ENCODE results near the gene METTL27.
"Not testable (repeated sequence)": the region's sequence is repeated elsewhere in the genome, so short reads cannot be mapped to it uniquely, and the experiment has no call there.

Gene METTL27

DNA sequence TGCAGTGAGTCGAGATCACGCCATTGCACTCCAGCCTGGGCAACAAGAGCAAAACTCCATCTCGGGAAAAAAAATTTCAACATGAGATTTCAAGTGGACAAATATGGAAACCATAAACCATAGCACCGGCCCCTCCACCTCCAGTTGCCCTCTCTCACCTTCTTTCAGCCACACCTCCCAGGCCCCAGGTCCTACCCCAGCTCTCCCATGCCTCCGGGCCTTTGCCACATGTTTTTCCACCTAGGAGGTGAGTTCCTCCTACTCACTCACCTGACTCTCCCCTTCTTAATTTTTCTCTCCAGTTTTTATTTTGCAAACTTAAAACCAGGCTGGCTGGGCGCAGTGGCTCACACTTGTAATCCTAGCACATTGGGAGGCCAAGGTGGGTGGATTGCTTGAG, 25.2 kb downstream of the METTL27 start:
- no peak for DNase-seq

DNA sequence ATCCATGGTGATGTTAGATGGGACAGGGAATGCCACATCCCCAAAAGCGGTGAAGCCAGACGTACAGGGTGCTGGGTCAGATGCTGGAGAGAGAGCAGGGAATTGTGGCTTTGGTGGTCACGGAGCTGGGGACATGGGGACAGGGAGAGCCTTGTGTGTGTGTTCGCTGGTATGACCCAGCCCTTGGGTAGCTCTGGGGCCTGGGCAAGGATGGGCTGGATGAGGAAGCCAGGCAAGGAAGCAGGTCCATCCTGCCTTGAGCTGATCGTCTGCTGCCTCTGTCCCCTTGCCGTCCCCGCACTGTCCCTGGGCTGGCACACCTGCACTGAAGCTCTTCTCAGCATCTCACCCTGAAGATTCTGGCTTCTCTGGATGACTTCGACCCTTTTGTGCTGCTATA, 26.9 kb downstream of the METTL27 start:
- DNase-seq, result no peak

DNA sequence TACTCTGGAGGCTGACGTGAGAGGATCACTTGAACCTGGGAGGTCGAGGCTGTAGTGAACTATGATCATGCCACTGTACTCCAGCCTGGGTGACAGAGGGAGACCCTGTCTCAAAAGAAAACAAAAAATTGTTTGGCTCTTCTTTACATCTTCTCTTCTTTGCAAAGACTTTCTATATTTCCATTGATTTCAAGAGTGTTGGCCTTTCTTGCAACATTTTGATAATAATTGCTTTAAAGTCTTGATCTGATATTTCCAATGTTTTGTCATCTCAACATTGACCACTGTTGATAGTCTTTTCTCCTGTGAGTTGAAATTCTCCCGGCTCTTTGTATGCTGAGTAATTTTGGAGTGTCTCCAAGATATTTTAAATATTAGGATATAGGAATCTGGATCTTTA, 29.3 kb downstream of the METTL27 start:
- DNase-seq, result no peak

DNA sequence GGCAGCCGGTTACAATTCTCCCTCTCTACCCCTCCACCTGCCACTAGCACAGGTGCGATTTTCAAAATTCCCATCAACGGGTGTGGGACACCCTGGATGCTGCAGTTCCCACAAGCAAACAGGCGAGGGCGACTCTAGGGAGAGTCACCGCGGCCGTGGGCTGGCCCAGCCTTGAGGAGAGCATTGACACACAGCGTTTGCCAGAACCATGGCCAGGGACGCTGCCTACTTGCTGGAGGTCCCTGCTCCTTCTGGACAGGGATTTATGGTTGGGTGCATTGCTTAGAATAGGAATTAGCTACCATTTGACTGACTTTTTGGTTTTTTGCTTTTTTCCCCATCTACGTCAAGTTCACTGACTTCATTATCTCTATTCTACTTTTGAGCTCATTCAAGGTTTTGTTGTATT, 30.6 kb downstream of the METTL27 start:
- DNase-seq, result peak; percentile 48

DNA sequence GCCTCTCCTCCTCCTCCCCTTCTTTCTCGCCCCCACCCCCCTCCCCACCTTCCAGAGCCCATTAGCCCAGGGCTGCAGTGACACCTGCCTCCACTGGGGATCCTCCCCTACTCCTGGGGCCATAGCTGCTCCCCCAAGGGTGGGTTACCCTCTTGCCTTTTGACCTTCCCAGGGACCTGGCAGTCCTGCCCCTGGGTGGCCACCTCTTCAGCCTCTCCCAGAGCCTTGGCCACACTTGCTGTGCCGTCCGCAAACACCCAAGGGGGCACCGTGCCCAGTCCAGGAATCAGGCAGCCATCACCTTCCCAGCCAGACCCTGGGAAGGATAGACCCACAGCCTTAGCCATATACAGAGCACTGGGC, 31.3 kb downstream of the METTL27 start:
- DNase-seq, result no peak

DNA sequence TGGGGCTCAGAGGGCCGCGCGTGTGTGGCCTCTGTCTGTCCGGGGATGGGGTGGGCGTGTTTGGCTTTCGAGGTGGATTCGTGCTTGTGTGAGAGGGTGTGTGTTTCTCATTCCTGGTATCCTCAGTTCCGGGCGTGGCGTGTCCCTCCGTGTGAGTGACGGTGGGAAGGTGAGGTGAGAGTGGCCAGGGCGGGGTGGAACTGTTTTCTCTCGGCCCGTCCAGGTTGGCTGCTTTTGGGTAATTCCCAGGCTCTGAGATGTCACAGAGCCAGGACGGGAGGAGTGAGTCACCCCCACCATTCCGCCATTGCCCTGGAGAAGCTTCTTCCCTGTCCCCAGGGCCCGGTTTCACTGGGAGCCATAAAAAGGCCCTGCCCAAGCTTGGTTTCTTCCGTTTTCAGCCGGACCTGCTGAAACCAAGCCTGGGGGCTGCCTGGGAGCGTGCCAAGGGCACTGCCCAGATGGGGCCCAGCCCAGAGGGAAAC, 32.8 kb downstream of the METTL27 start:
- DNase-seq, result no peak

DNA sequence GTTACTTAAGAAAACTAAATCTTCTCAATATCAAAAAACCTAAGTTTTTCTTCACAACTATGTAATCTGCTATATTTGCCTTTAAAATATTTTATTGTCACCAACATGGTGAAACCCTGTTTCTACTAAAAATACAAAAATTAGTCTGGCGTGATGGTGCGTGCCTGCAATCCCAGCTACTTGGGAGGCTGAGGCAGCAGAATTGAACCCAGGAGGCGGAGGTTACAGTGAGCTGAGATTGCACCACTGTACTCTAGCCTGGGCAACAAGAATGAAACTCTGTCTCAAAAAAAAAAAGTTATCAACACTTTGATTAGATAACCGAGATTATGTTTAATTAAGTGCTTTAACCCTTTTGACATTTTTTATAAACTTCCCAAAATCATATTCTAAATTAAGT, 39.9 kb downstream of the METTL27 start:
- no peak for DNase-seq

DNA sequence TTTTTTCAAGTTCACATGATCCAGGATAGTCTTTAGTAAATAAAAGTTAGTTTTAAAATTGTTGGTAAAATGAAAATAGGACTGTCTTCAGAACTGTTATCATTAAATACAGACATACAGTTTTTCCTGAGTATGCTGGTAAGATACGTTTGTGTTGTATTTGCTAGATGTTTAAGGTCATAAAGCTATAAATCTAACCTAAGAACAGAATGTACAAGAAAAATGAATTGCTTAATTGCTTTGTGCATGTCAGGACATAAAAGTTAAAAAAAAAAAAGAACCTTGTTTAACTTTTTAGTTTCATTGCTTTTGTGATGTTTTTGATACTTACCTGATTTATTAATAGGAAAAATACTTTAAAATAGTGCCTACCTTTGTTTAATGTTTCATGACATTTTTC, 40.7 kb downstream of the METTL27 start:
- DNase-seq, result no peak

DNA sequence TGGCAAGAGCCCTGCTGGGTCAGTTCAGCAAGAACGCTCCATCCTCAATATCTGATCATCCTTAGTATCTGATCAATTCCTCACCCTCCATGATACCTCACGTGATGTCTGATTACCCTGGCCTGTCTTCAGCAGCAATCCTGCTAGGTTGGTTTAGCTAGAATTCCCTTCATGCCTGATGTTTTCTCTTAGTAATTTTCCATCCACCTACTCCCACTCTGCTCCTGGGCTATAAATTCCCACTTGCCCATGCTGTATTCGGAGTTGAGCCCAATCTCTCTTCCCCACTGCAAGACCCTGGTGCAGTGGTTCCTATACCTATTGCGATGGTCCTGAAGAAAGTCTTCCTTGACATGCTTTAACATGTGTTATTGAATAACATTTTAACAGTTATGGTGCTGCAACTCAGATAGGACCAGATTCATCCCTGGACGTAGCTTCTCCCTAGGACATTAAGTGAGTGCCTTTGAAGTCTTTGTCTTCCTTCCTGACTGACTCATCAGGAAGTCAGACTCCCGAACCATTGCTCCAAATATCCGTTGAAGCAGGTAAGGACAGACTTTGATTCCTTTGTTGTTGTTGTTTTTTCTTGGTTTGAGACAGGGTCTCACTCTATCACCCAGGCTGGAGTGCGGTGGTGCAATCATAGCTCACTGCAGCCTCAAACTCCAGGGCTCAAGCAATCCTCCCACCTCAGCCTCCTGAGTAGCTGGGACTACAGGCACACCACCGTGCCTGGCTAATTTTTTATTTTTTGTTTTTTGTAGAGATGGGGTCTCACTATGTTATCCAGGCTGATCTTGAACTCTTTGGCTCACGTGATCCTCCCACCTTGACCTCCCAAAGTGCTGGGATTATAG, 42.8 kb downstream of the METTL27 start:
- no peak for DNase-seq

DNA sequence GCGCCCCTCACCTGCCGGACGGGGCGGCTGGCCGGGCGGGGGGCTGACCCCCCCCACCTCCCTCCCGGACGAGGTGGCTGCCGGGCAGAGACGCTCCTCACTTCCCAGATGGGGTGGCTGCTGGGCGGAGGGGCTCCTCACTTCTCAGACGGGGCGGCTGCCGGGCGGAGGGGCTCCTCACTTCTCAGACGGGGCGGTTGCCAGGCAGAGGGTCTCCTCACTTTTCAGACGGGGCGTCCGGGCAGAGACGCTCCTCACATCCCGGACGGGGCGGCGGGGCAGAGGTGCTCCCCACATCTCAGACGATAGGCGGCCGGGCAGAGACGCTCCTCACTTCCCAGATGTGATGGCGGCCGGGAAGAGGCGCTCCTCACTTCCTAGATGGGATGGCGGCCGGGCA, 45.1 kb downstream of the METTL27 start:
- DNase-seq, result not testable (repeated sequence)

DNA sequence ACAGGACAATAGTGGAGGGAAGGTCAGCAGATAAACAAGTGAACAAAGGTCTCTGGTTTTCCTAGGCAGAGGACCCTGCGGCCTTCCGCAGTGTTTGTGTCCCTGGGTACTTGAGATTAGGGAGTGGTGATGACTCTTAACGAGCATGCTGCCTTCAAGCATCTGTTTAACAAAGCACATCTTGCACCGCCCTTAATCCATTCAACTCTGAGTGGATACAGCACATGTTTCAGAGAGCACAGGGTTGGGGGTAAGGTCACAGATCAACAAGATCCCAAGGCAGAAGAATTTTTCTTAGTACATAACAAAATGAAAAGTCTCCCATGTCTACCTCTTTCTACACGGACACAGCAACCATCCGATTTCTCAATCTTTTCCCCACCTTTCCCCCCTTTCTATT, 45.7 kb downstream of the METTL27 start:
- not testable (repeated sequence) for DNase-seq

DNA sequence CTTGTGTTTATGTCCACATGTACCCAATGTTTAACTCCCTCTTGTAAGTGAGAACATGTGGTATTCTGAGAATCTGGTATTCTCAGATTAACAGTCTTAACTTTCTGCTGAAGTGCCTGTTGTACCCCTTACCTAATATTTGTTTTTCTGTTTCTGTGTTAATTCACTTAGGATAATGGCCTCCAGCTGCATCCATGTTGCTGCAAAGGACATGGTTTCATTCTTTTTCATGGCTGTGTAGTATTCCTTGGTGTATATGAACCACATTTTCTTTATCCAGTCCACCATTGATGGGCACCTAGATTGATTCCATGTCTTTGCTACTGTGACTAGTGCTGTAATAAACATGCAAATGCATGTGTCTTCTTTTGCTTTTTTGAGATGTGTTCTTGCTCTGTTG, 47.1 kb downstream of the METTL27 start:
- DNase-seq, result not testable (repeated sequence)

DNA sequence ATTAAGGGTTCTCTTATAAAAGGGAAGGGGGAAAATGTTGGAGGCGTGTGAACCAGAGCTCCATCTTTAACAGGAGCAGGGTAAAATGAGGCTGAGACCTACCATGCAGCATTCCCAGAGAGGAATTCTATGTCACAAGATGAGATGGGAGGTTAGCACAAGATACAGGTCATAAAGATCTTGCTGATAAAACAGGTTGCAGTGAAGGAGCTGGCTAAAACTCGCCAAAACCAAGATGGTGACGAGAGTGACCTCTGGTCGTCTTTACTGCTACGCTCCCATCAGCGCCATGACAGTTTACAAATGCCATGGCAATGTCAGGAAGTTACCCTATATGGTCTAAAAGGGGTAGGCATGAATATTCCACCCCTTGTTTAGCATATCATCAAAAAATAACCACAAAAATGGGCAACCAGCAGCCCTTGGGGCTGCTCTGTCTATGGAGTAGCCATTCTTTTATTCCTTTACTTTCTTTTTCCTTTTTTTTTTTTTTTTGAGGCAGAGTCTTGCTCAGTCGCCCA, 51.1 kb downstream of the METTL27 start:
- DNase-seq, result not testable (repeated sequence)

DNA sequence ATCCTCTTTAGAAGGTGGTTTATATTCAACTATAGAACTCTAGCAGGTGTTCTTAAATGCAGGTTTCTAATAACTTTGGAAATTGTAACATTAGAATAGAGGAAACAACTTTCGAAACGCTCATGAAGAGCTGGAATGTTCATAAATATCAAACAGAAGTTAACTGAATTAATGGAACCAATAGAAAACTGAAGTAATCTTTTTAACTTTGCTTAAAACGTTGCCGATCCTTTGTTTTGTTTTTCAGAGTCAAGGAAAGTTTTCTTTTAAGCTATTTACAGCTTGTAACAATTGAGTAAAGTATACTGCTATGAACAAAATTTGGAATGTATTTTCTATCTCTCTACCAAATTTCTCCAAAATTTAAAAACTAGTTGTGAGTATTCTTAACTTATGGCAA, 53.3 kb downstream of the METTL27 start:
- no peak for DNase-seq

DNA sequence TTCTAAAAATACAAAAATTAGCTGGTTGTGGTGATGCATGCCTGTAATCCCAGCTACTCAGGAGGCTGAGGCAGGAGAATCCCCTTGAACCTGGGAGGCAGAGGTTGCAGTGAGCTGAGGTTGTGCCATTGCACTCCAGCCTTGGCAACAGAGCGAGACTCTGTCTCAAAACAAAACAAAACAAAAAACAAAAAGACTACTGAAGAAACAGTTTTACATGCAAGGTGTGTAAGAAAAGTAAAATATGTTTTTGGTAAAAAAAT, 54.6 kb downstream of the METTL27 start:
- DNase-seq, result not testable (repeated sequence)

DNA sequence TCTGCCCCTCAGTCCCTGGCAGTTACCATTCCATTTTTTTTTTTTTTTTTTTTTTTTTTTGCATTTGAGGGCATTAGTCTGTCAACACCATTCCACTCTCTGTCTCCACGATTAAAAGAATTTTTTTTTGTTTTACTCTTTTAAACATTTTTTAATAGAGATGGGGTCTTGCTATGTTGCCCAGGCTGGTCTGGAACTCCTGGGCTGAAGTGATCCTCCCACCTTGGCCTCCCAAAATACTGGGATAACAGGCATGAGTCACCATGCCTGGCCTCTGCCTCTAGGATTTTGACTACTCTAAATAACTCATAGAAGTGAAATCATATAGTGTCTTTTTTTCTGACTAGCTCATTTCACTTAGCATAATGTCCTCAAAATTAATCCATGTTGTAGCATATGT, 55.7 kb downstream of the METTL27 start:
- DNase-seq, result no peak

Data from fibroblast of skin of right quadriceps (primary cell).